ENCODE data around the gene WASHC4.

- no peak for TF ChIP-seq CTCF (IDR thresholded peaks at IDR 0.05; ENCODE audit: low read depth, low read length, missing input control)
- TF ChIP-seq ATF3 (IDR thresholded peaks at IDR 0.05) = no peak
- TF ChIP-seq MAX (IDR thresholded peaks at IDR 0.05) = no peak
- TF ChIP-seq JUND (IDR thresholded peaks at IDR 0.05) = no peak
- TF ChIP-seq REST (IDR thresholded peaks at IDR 0.05) = no peak
- TF ChIP-seq GABPA (IDR thresholded peaks at IDR 0.05 in 1 of 2, conservative IDR thresholded peaks at IDR 0.05 in 1 of 2) = no peak
- no peak for TF ChIP-seq RAD21 (IDR thresholded peaks at IDR 0.05)
- TF ChIP-seq YY1 (IDR thresholded peaks at IDR 0.05) = no peak
- no peak for TF ChIP-seq TAF1 (conservative IDR thresholded peaks at IDR 0.05)
- no peak for TF ChIP-seq SP1 (IDR thresholded peaks at IDR 0.05)
- TF ChIP-seq HNF4A (conservative IDR thresholded peaks at IDR 0.05) = no peak
- no peak for TF ChIP-seq HNF4G (IDR thresholded peaks at IDR 0.05)
Observed at GRCh38 chr12:105064564-105065178, 42.9 kb upstream of the WASHC4 start.
